Trophoblast cell (in vitro differentiated cells and primary cell): ENCODE measurements around the gene MRO.
"Not testable (repeated sequence)": the region's sequence is repeated elsewhere in the genome, so short reads cannot be mapped to it uniquely, and the experiment has no call there.

Experiments used
- DNase-seq, 2 donors: peaks; one replicate each; pipeline ENCODE4 v3.0.0-alpha.2; 2016
- H2AFZ ChIP-seq: 2 replicates; pipeline ENCODE4 v1.6.1; 2013; ENCODE audit warnings: low read length, moderate library complexity, mild to moderate bottlenecking; ENCODE audit not compliant: insufficient read depth, poor library complexity
- H2AK5ac ChIP-seq: 2 replicates; pipeline ENCODE4 v1.6.1; 2013; ENCODE audit warnings: mild to moderate bottlenecking, low read length
- H2BK120ac ChIP-seq: 2 replicates; pipeline ENCODE4 v1.6.1; 2013; ENCODE audit warnings: low read length, mild to moderate bottlenecking, moderate library complexity; ENCODE audit not compliant: insufficient read depth, poor library complexity
- H2BK12ac ChIP-seq: 2 replicates; pipeline ENCODE4 v1.6.1; 2013; ENCODE audit warnings: mild to moderate bottlenecking, low read length, moderate library complexity
- H2BK5ac ChIP-seq: 2 replicates; pipeline ENCODE4 v1.6.1; 2013; ENCODE audit warnings: low read length, low read depth, moderate library complexity, mild to moderate bottlenecking; ENCODE audit not compliant: poor library complexity
- H3K14ac ChIP-seq: 2 replicates; pipeline ENCODE4 v1.6.1; 2013; ENCODE audit warnings: mild to moderate bottlenecking, low read length
- H3K18ac ChIP-seq: 2 replicates; pipeline ENCODE4 v1.6.1; 2013; ENCODE audit warnings: mild to moderate bottlenecking, low read length
- H3K23ac ChIP-seq: 2 replicates; pipeline ENCODE4 v1.6.1; 2013; ENCODE audit warnings: low read length
- H3K27ac ChIP-seq: 2 replicates; pipeline ENCODE4 v1.5.1; 2013; ENCODE audit warnings: low read depth, mild to moderate bottlenecking, inconsistent platforms, low read length, moderate library complexity
- H3K27me3 ChIP-seq: 2 replicates; pipeline ENCODE4 v1.6.1; 2013; ENCODE audit warnings: inconsistent platforms, mild to moderate bottlenecking, low read length, moderate library complexity; ENCODE audit not compliant: insufficient read depth
- H3K36me3 ChIP-seq, 2 experiments: 1 replicate in 1 of 2; 2 replicates in 1 of 2; pipeline ENCODE4 v1.6.1; 2013; ENCODE audit warnings: low read length in 2 of 2, mild to moderate bottlenecking in 2 of 2, moderate library complexity in 1 of 2; ENCODE audit not compliant: insufficient read depth in 2 of 2, control insufficient read depth in 1 of 2
- H3K4ac ChIP-seq: 2 replicates; pipeline ENCODE4 v1.6.1; 2013; ENCODE audit warnings: low read depth, mild to moderate bottlenecking, low read length, moderate library complexity
- H3K4me1 ChIP-seq, 2 experiments: 1 replicate in 1 of 2; 2 replicates in 1 of 2; pipeline ENCODE4 v1.6.1; 2013; ENCODE audit warnings: low read length in 2 of 2, mild to moderate bottlenecking in 2 of 2, moderate library complexity in 1 of 2; ENCODE audit not compliant: insufficient read depth in 2 of 2, control insufficient read depth in 1 of 2
- H3K4me2 ChIP-seq: 2 replicates; pipeline ENCODE4 v1.6.1; 2013; ENCODE audit warnings: inconsistent platforms, mild to moderate bottlenecking, low read length, moderate library complexity
- H3K4me3 ChIP-seq: 2 replicates; pipeline ENCODE4 v1.5.1; 2013; ENCODE audit warnings: mild to moderate bottlenecking, low read depth, low read length, inconsistent platforms
- H3K79me1 ChIP-seq: one replicate; pipeline ENCODE4 v1.6.1; 2013; ENCODE audit warnings: low read length
- H3K79me2 ChIP-seq: 2 replicates; pipeline ENCODE4 v1.6.1; 2013; ENCODE audit warnings: low read length, mild to moderate bottlenecking; ENCODE audit not compliant: control insufficient read depth, insufficient read depth, poor library complexity
- H3K9ac ChIP-seq: 2 replicates; pipeline ENCODE4 v1.6.1; 2013; ENCODE audit warnings: mild to moderate bottlenecking, low read length
- H3K9me3 ChIP-seq: 2 replicates; pipeline ENCODE4 v1.6.1; 2013; ENCODE audit warnings: low read depth, mild to moderate bottlenecking, control low read depth, inconsistent platforms, low read length; ENCODE audit not compliant: insufficient read depth
- H4K12ac ChIP-seq: 2 replicates; pipeline ENCODE4 v1.6.1; 2013; ENCODE audit warnings: low read depth, mild to moderate bottlenecking, low read length, moderate library complexity
- H4K8ac ChIP-seq: 2 replicates; pipeline ENCODE4 v1.6.1; 2013; ENCODE audit warnings: low read depth, mild to moderate bottlenecking, low read length, moderate library complexity
- H4K91ac ChIP-seq: one replicate; pipeline ENCODE4 v1.6.1; 2013; ENCODE audit warnings: low read depth, mild to moderate bottlenecking, low read length, moderate library complexity
- WGBS: extraction: QIAGEN DNeasy Blood & Tissue Kit; methylation state at CpG from one replicate; pipeline ENCODE4 v1.1.7; 2013; ENCODE audit warnings: missing lambda C conversion rate; ENCODE audit not compliant: insufficient read length, insufficient coverage; ENCODE audit errors: extremely low coverage; 5-methylcytosine and 5-hydroxymethylcytosine counted together

Gene MRO

GRCh38 chr18:50857166-50857565, 37.4 kb upstream of the MRO start:
- not testable (repeated sequence) for H3K4me1 ChIP-seq, DNase-seq, H3K27me3 ChIP-seq, H4K12ac ChIP-seq, H2BK120ac ChIP-seq, H3K36me3 ChIP-seq, H3K4me3 ChIP-seq, H3K23ac ChIP-seq, H2BK12ac ChIP-seq, H3K9me3 ChIP-seq, H2AFZ ChIP-seq, H2AK5ac ChIP-seq, H3K14ac ChIP-seq, H4K8ac ChIP-seq, H3K79me2 ChIP-seq, H3K4me2 ChIP-seq, H2BK5ac ChIP-seq, H3K9ac ChIP-seq, H3K18ac ChIP-seq, H4K91ac ChIP-seq, H3K79me1 ChIP-seq, H3K4ac ChIP-seq, H3K27ac ChIP-seq
- no CpG with 5 or more reads among the region's 5 CpGs for WGBS

- no peak overlapping the region for H2BK5ac ChIP-seq
- no peaks in the 10 kb centered on the region for H3K9me3 ChIP-seq
- no peak overlapping the region for H3K14ac ChIP-seq
- WGBS = no CpG with 5 or more reads among the region's 13 CpGs
- no peak overlapping the region for H3K9ac ChIP-seq
- no peak overlapping the region for H2AFZ ChIP-seq
- DNase-seq = no peak
- H3K4me1 ChIP-seq = peaks cover 0 to 2% of the 10 kb centered on the region in 2 experiments
- no peak overlapping the region for H2AK5ac ChIP-seq
- no peak overlapping the region for H2BK12ac ChIP-seq
- no peaks in the 10 kb centered on the region for H3K79me2 ChIP-seq
- H3K4ac ChIP-seq = no peak overlapping the region
- no peak overlapping the region for H3K4me3 ChIP-seq
- H3K36me3 ChIP-seq = no peaks in the 10 kb centered on the region
- no peak overlapping the region for H3K18ac ChIP-seq
- H3K27me3 ChIP-seq = no peaks in the 10 kb centered on the region
- H2BK120ac ChIP-seq = no peak overlapping the region
- H3K23ac ChIP-seq = no peak overlapping the region
- H3K79me1 ChIP-seq = no peaks in the 10 kb centered on the region
- no peak overlapping the region for H3K27ac ChIP-seq
- H4K8ac ChIP-seq = no peak overlapping the region
- H4K91ac ChIP-seq = no peak overlapping the region
- no peak overlapping the region for H4K12ac ChIP-seq
- H3K4me2 ChIP-seq = no peak overlapping the region
These were observed 36.4 kb upstream of the MRO start for GRCh38 chr18:50855976-50856757.

- Histone ChIP-seq H3K18ac (no peak overlapping the region), H2BK5ac (no peak overlapping the region), H3K23ac (no peak overlapping the region), H3K27ac (no peak overlapping the region), H4K8ac (no peak overlapping the region), H3K79me2 (no peaks in the 10 kb centered on the region), H3K79me1 (no peaks in the 10 kb centered on the region), H2AK5ac (no peak overlapping the region), H3K14ac (no peak overlapping the region), H4K12ac (no peak overlapping the region), H3K9me3 (no peaks in the 10 kb centered on the region), H3K27me3 (no peaks in the 10 kb centered on the region), H3K4me3 (no peak overlapping the region), H3K4me2 (no peak overlapping the region), H2BK12ac (no peak overlapping the region), H3K9ac (no peak overlapping the region), H3K4me1 (peaks cover 0 to 2% of the 10 kb centered on the region in 2 experiments), H4K91ac (no peak overlapping the region), H3K36me3 (no peaks in the 10 kb centered on the region), H2BK120ac (no peak overlapping the region), H3K4ac (no peak overlapping the region), H2AFZ (no peak overlapping the region)
- DNase-seq = peak; percentile 79 to 86
- WGBS = no CpG with 5 or more reads among the region's 6 CpGs
These were observed 34.1 kb upstream of the MRO start for GRCh38 chr18:50853863-50854271.

GRCh38 chr18:50850307-50851065, 30.7 kb upstream of the MRO start:
- Histone ChIP-seq H3K36me3 (no peaks in the 10 kb centered on the region), H3K9me3 (no peaks in the 10 kb centered on the region), H2BK120ac (no peak overlapping the region), H3K4ac (no peak overlapping the region), H4K91ac (no peak overlapping the region), H3K14ac (no peak overlapping the region), H3K9ac (no peak overlapping the region), H3K18ac (no peak overlapping the region), H3K27ac (no peak overlapping the region), H3K23ac (no peak overlapping the region), H3K4me3 (no peak overlapping the region), H4K12ac (no peak overlapping the region), H3K4me2 (no peak overlapping the region), H3K79me1 (no peaks in the 10 kb centered on the region), H2BK12ac (no peak overlapping the region), H3K79me2 (no peaks in the 10 kb centered on the region), H2AFZ (no peak overlapping the region), H4K8ac (no peak overlapping the region), H2AK5ac (no peak overlapping the region), H3K27me3 (no peaks in the 10 kb centered on the region), H2BK5ac (no peak overlapping the region), H3K4me1 (peaks cover 0 to 2% of the 10 kb centered on the region in 2 experiments)
- no peak for DNase-seq
- WGBS = no CpG with 5 or more reads among the region's 5 CpGs
